ENCODE measurements around the gene NFKB1.

DNA sequence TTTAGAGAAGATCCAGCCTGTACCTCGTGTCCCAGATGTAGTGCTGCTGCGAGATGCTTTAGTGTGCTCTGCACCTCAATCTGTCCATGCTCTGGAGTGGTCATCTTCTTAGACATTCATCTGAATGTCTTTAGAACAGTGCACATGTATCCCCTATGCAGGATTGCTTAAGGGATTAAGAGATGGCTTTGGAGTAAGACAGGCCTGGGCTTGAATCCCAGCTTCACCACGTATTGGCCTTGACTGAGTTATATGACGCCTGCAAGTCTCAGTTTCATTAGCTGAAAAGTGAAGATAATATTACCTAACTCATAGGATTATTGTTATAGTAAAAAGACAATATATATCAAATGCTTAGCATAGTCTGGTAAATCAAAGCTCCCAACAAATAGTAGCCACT lies 98.3 kb downstream of the NFKB1 start:
- TF ChIP-seq ARNT (IDR thresholded peaks at IDR 0.05) (no peak), CTBP1 (IDR thresholded peaks at IDR 0.05; ENCODE audit: borderline replicate concordance) (no peak), SP1 (IDR thresholded peaks at IDR 0.05) (no peak), ELF4 (IDR thresholded peaks at IDR 0.05) (no peak), ZNF384 (IDR thresholded peaks at IDR 0.05) (no peak), LEF1 (IDR thresholded peaks at IDR 0.05; ENCODE audit: borderline replicate concordance) (no peak), FOXM1 (IDR thresholded peaks at IDR 0.05; ENCODE audit: borderline replicate concordance) (no peak), FOXA1 (IDR thresholded peaks at IDR 0.05) (no peak), BHLHE40 (IDR thresholded peaks at IDR 0.05; ENCODE audit: borderline replicate concordance) (no peak), L3MBTL2 (conservative IDR thresholded peaks at IDR 0.05) (no peak), FOXK2 (IDR thresholded peaks at IDR 0.05) (no peak)
